Calu3 (cell line): ENCODE measurements around the gene FBXL17. TPM values are rescaled to one million over a fixed set of nuclear protein-coding genes. Genes with fewer than 3 reads are reported as not detected.

ENCODE experiments used
- BruUV-seq: library from RNA; stranded (reverse); fragments of 400-500 nt; replicated peaks from 2 replicates; lab custom pipeline; 2021; lab: Mats Ljungman, UMichigan
- CTCF ChIA-PET: fragments of 300-600 bp; sonication (Branson Sonifier 250); formaldehyde crosslinking; loops from one replicate; lab custom pipeline; 2022; ENCODE audit warnings: antibody characterized with exemption; lab: Charles Lee
- DNase-seq: peaks from one replicate; pipeline ENCODE4 v3.0.0; 2022
- H3K27ac Mint-ChIP-seq: one replicate; pipeline ENCODE4 v1.8.0; 2022; ENCODE audit warnings: mixed read lengths; ENCODE audit not compliant: unreplicated experiment
- H3K27me3 Mint-ChIP-seq: one replicate; pipeline ENCODE4 v1.8.0; 2022; ENCODE audit warnings: mixed read lengths; ENCODE audit not compliant: unreplicated experiment
- H3K36me3 Mint-ChIP-seq: one replicate; pipeline ENCODE4 v1.8.0; 2022; ENCODE audit warnings: mild to moderate bottlenecking, moderate library complexity, mixed read lengths; ENCODE audit not compliant: insufficient read depth, unreplicated experiment
- H3K4me1 Mint-ChIP-seq: one replicate; pipeline ENCODE4 v1.8.0; 2022; ENCODE audit warnings: mild to moderate bottlenecking, low read depth, mixed read lengths; ENCODE audit not compliant: unreplicated experiment
- H3K4me3 Mint-ChIP-seq: one replicate; pipeline ENCODE4 v1.8.0; 2022; ENCODE audit warnings: mild to moderate bottlenecking, low read depth, moderate library complexity, mixed read lengths; ENCODE audit not compliant: unreplicated experiment
- H3K9me3 Mint-ChIP-seq: one replicate; pipeline ENCODE4 v1.8.0; 2022; ENCODE audit warnings: low read depth, mixed read lengths; ENCODE audit not compliant: unreplicated experiment
- intact Hi-C: fragments of 100-400 bp; cut with micrococcal nuclease; formaldehyde crosslinking; loops from one replicate; pipeline ENCODE4 v1.10.0; 2022; ENCODE audit not compliant: unreplicated experiment
- total RNA-seq: library from RNA; stranded (reverse); gene quantifications from 2 replicates; pipeline ENCODE4 v1.2.3, GENCODE V29; 2022
- TF ChIP-seq, protein P1 (sequence below): fragments of 200-600 bp; IDR thresholded peaks from one replicate; pipeline ENCODE4 v1.8.0; 2022; ENCODE audit warnings: antibody characterized with exemption; ENCODE audit not compliant: unreplicated experiment

FBXL17 gene
- total RNA-seq, 1 experiment from 2014 or later: 19.6 TPM

DNA sequence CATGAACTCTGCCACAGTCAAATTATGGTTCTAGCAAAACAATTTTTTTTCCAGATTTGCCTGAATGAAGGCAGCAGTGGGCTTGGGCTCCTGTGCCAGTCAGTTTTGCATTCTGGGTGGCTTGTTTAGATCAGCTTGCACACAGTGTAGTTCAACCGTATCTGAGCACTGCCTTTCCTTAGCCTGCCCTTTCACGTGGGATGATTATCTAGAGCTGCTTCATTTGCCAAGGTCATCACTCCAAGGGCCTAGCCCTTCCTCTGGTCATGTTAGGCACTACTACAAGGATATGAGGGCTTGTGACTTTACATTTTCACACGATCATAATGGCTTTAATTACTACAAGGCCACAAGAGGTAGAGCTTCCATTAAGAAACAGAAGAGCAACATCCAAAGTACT lies 560.6 kb downstream of the FBXL17 start:
- intact Hi-C loops: no loop called here
- DNase-seq: no peak
- TF ChIP-seq, protein P1, sequence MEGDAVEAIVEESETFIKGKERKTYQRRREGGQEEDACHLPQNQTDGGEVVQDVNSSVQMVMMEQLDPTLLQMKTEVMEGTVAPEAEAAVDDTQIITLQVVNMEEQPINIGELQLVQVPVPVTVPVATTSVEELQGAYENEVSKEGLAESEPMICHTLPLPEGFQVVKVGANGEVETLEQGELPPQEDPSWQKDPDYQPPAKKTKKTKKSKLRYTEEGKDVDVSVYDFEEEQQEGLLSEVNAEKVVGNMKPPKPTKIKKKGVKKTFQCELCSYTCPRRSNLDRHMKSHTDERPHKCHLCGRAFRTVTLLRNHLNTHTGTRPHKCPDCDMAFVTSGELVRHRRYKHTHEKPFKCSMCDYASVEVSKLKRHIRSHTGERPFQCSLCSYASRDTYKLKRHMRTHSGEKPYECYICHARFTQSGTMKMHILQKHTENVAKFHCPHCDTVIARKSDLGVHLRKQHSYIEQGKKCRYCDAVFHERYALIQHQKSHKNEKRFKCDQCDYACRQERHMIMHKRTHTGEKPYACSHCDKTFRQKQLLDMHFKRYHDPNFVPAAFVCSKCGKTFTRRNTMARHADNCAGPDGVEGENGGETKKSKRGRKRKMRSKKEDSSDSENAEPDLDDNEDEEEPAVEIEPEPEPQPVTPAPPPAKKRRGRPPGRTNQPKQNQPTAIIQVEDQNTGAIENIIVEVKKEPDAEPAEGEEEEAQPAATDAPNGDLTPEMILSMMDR: no peak
- BruUV-seq: no TSS peak
- no peaks in the 10 kb centered on the region for H3K9me3 Mint-ChIP-seq
- no peaks in the 10 kb centered on the region for H3K36me3 Mint-ChIP-seq
- CTCF ChIA-PET: no interaction called here
- H3K27ac Mint-ChIP-seq: no peak overlapping the region
- H3K4me3 Mint-ChIP-seq: no peak overlapping the region
- no peaks in the 10 kb centered on the region for H3K4me1 Mint-ChIP-seq
- no peaks in the 10 kb centered on the region for H3K27me3 Mint-ChIP-seq

DNA sequence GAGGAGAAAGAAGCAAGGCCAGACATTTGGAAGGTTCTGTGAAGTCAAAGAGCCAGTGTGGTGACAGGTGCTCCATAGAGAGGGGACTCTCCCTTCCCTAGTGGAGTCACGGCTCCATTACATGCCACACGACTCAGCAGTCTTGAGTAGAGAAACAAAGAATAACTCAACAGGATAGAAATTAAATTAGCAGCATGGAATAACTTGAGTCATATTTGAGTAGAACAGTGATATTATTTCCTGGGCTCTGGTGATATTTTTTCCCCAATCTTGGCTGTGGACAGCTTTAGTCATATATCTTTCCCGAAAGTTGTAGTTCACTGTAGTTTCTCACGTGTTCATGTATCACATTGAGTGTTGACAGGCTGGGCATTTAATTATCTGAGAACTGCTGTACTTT lies 561.5 kb downstream of the FBXL17 start:
- Mint-ChIP-seq H3K9me3 (no peaks in the 10 kb centered on the region), H3K4me1 (no peaks in the 10 kb centered on the region), H3K4me3 (no peak overlapping the region), H3K27ac (no peak overlapping the region), H3K36me3 (no peaks in the 10 kb centered on the region), H3K27me3 (no peaks in the 10 kb centered on the region)
- CTCF ChIA-PET: no interaction called here
- DNase-seq: no peak
- intact Hi-C loops: no loop called here
- TF ChIP-seq, protein P1: no peak
- no TSS peak for BruUV-seq

DNA sequence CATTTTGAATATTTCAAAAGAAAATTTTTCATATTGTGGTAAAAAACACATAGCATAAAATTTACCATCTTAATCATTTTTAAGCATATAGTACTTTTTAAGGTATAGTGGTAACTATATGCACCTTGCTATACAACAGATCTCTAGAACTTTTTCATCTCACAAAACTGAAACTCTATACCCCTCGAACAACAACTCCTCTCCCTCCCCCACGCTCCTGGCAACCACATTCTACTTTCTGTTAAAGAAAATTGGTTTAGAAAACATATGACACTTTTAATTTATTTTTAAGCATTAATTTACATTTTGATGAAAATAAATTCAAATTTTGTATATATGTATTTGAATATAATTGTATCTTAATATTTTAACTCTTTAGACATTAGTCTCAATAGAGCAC lies 563.9 kb downstream of the FBXL17 start:
- intact Hi-C loops: no loop called here
- CTCF ChIA-PET: no interaction called here
- TF ChIP-seq, protein P1: no peak
- H3K36me3 Mint-ChIP-seq: no peaks in the 10 kb centered on the region
- no peak overlapping the region for H3K27ac Mint-ChIP-seq
- H3K27me3 Mint-ChIP-seq: peaks cover 4% of the 10 kb centered on the region
- H3K4me1 Mint-ChIP-seq: no peaks in the 10 kb centered on the region
- H3K4me3 Mint-ChIP-seq: no peak overlapping the region
- no TSS peak for BruUV-seq
- DNase-seq: no peak
- no peaks in the 10 kb centered on the region for H3K9me3 Mint-ChIP-seq

DNA sequence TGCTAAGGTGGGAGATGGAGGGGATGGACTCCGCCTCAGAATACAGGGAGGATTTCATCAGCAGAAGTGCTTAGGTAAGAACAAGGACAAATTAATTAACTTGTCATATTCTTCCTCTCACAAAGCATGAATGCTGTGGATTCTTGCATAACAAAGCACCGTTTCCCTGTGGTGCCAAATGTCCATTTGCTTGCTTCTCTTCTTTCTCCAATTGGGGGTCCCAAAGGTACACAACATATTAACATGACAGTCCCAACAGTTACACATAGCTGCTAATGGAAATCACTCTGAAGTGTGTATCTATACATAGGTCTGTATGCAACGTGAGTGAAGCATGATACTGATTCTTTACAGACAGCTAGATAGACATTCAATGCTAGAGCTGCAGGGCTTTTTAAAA lies 564.5 kb downstream of the FBXL17 start:
- Mint-ChIP-seq H3K27me3 (peaks cover 10% of the 10 kb centered on the region), H3K4me1 (no peaks in the 10 kb centered on the region), H3K36me3 (no peaks in the 10 kb centered on the region), H3K4me3 (no peak overlapping the region), H3K27ac (no peak overlapping the region), H3K9me3 (no peaks in the 10 kb centered on the region)
- CTCF ChIA-PET: no interaction called here
- DNase-seq: no peak
- TF ChIP-seq, protein P1: no peak
- BruUV-seq: no TSS peak
- intact Hi-C loops: no loop called here
